IMR-90 (cell line): ENCODE data around the gene BNIP5. TPM values are rescaled to one million over a fixed set of nuclear protein-coding genes. Genes with fewer than 3 reads are reported as not detected.

Source experiments
- ATAC-seq: fragments of 200-7000 bp; cut with Tn5 transposase; 2 replicates; pipeline ENCODE4 v1.9.1; 2020; ENCODE audit warnings: low read depth, mild to moderate bottlenecking, moderate library complexity
- BruUV-seq: library from RNA; stranded (reverse); fragments of 400-500 nt; replicated peaks from 2 replicates; lab custom pipeline; 2021; lab: Mats Ljungman, UMichigan
- CTCF ChIA-PET: fragments of 300-600 bp; formaldehyde crosslinking; extraction: SDS; loops from one replicate; lab custom pipeline; 2021; ENCODE audit warnings: antibody characterized with exemption; lab: Yijun Ruan, JAX
- POLR2A ChIA-PET: fragments of 300-600 bp; sonication (Branson Sonifier 250); formaldehyde crosslinking; loops from one replicate; lab custom pipeline; 2022; ENCODE audit warnings: antibody characterized with exemption; ENCODE audit not compliant: unreplicated experiment; lab: Charles Lee
- DNase-seq: peaks from one replicate; pipeline ENCODE4 v3.0.0; 2013
- H2AFZ ChIP-seq: replicated peaks from 2 replicates; pipeline ENCODE3; 2013; ENCODE audit warnings: low read length, mild to moderate bottlenecking; ENCODE audit not compliant: poor library complexity
- H2AK5ac ChIP-seq: 2 replicates; pipeline ENCODE4 v1.6.1; 2013; ENCODE audit warnings: low read depth, low read length, inconsistent platforms
- H2AK9ac ChIP-seq: replicated peaks from 2 replicates; pipeline ENCODE3; 2013; ENCODE audit warnings: mild to moderate bottlenecking, low read depth, low read length, moderate library complexity; ENCODE audit not compliant: poor library complexity
- H2BK120ac ChIP-seq: 2 replicates; pipeline ENCODE4 v1.6.1; 2013; ENCODE audit warnings: low read depth, low read length, inconsistent platforms
- H2BK15ac ChIP-seq: 3 replicates; pipeline ENCODE4 v1.6.1; 2013; ENCODE audit warnings: low read depth, low read length, inconsistent platforms
- H2BK20ac ChIP-seq: 2 replicates; pipeline ENCODE4 v1.6.1; 2013; ENCODE audit warnings: low read depth, mild to moderate bottlenecking, inconsistent platforms, low read length, moderate library complexity
- H2BK5ac ChIP-seq: 2 replicates; pipeline ENCODE4 v1.6.1; 2013; ENCODE audit warnings: mild to moderate bottlenecking, low read depth, low read length, inconsistent platforms; ENCODE audit not compliant: poor library complexity, severe bottlenecking
- H3K14ac ChIP-seq: replicated peaks from 2 replicates; pipeline ENCODE4 v1.6.1; 2013; ENCODE audit warnings: low read depth, low read length, inconsistent platforms
- H3K18ac ChIP-seq: 2 replicates; pipeline ENCODE4 v1.6.1; 2013; ENCODE audit warnings: low read depth, low read length, control low read depth
- H3K23ac ChIP-seq: 2 replicates; pipeline ENCODE4 v1.6.1; 2013; ENCODE audit warnings: low read depth, low read length, inconsistent platforms
- H3K27ac ChIP-seq: 2 replicates; pipeline ENCODE4 v1.5.1; 2013; ENCODE audit warnings: mild to moderate bottlenecking, control low read depth, low read length; ENCODE audit not compliant: insufficient read depth
- H3K27me3 ChIP-seq: 2 replicates; pipeline ENCODE4 v1.6.1; 2013; ENCODE audit warnings: low read length; ENCODE audit not compliant: control insufficient read depth, insufficient read depth
- H3K36me3 ChIP-seq: 2 replicates; pipeline ENCODE4 v1.6.1; 2013; ENCODE audit warnings: low read length, mixed read lengths; ENCODE audit not compliant: control insufficient read depth, insufficient read depth
- H3K4ac ChIP-seq: 2 replicates; pipeline ENCODE4 v1.6.1; 2013; ENCODE audit warnings: low read depth, low read length, inconsistent platforms
- H3K4me1 ChIP-seq: 2 replicates; pipeline ENCODE4 v1.6.1; 2013; ENCODE audit warnings: low read length, mixed read lengths; ENCODE audit not compliant: control insufficient read depth, insufficient read depth
- H3K4me2 ChIP-seq: 2 replicates; pipeline ENCODE4 v1.6.1; 2013; ENCODE audit warnings: low read depth, mild to moderate bottlenecking, control low read depth, low read length, moderate library complexity
- H3K4me3 ChIP-seq: 2 replicates; pipeline ENCODE4 v1.5.1; 2013; ENCODE audit warnings: low read depth, mild to moderate bottlenecking, control low read depth, low read length, moderate library complexity; ENCODE audit not compliant: insufficient read depth
- H3K56ac ChIP-seq: 2 replicates; pipeline ENCODE4 v1.6.1; 2013; ENCODE audit warnings: low read length, inconsistent platforms; ENCODE audit not compliant: insufficient read depth; ENCODE audit errors: extremely low read depth
- H3K79me1 ChIP-seq, 2 experiments: 2 replicates each; pipeline ENCODE4 v1.6.1; 2013; ENCODE audit warnings: low read length in 2 of 2, inconsistent platforms in 1 of 2, low read depth in 1 of 2
- H3K9ac ChIP-seq: 2 replicates; pipeline ENCODE4 v1.6.1; 2013; ENCODE audit warnings: low read depth, low read length, control low read depth
- H3K9me1 ChIP-seq: 2 replicates; pipeline ENCODE4 v1.6.1; 2013; ENCODE audit warnings: low read length, inconsistent platforms; ENCODE audit not compliant: insufficient read depth
- H3K9me3 ChIP-seq: 2 replicates; pipeline ENCODE4 v1.6.1; 2013; ENCODE audit warnings: low read length; ENCODE audit not compliant: control insufficient read depth, insufficient read depth
- H4K20me1 ChIP-seq: 2 replicates; pipeline ENCODE4 v1.6.1; 2013; ENCODE audit warnings: low read length, inconsistent platforms; ENCODE audit not compliant: insufficient read depth
- H4K5ac ChIP-seq: 2 replicates; pipeline ENCODE4 v1.6.1; 2013; ENCODE audit warnings: mild to moderate bottlenecking, low read depth, low read length, control low read depth
- H4K8ac ChIP-seq, 2 experiments: 2 replicates each; pipeline ENCODE4 v1.6.1; 2013; ENCODE audit warnings: low read depth in 2 of 2, low read length in 2 of 2, control low read depth in 1 of 2, inconsistent platforms in 1 of 2
- H4K91ac ChIP-seq: 2 replicates; pipeline ENCODE4 v1.6.1; 2013; ENCODE audit warnings: low read depth, low read length, inconsistent platforms; ENCODE audit not compliant: insufficient read depth
- BHLHE40 ChIP-seq: fragments of 150-350 bp; IDR thresholded peaks from 2 replicates; pipeline ENCODE4 v1.6.1; 2016; ENCODE audit warnings: mild to moderate bottlenecking, low read depth, low read length
- ELK1 ChIP-seq: fragments of 150-350 bp; IDR thresholded peaks from 2 replicates; pipeline ENCODE4 v1.6.1; 2016; ENCODE audit warnings: low read depth, mild to moderate bottlenecking, low read length, moderate library complexity, borderline replicate concordance
- FOS ChIP-seq: fragments of 150-350 bp; IDR thresholded peaks from 2 replicates; pipeline ENCODE4 v1.6.1; 2016; ENCODE audit warnings: low read depth, low read length
- MAFK ChIP-seq: IDR thresholded peaks from 2 replicates; pipeline ENCODE4 v1.6.1; 2012; ENCODE audit warnings: low read depth, low read length, improper control_type of control experiment
- MAZ ChIP-seq: IDR thresholded peaks from 2 replicates; pipeline ENCODE4 v1.6.1; 2012; ENCODE audit warnings: low read depth, mild to moderate bottlenecking, low read length, improper control_type of control experiment, moderate library complexity, borderline replicate concordance
- MXI1 ChIP-seq: IDR thresholded peaks from 2 replicates; pipeline ENCODE4 v1.6.1; 2012; ENCODE audit warnings: low read depth, mild to moderate bottlenecking, low read length, moderate library complexity, borderline replicate concordance
- NFE2L2 ChIP-seq: fragments of 150-350 bp; IDR thresholded peaks from 2 replicates; pipeline ENCODE4 v1.6.1; 2016; ENCODE audit warnings: low read depth, mild to moderate bottlenecking, low read length
- RCOR1 ChIP-seq: IDR thresholded peaks from 2 replicates; pipeline ENCODE4 v1.6.1; 2012; ENCODE audit warnings: mild to moderate bottlenecking, low read length, improper control_type of control experiment; ENCODE audit not compliant: insufficient replicate concordance
- RFX5 ChIP-seq: IDR thresholded peaks from 2 replicates; pipeline ENCODE4 v1.8.0; 2012; ENCODE audit warnings: low read depth, mild to moderate bottlenecking, low read length, moderate library complexity
- SMC3 ChIP-seq: fragments of 150-350 bp; IDR thresholded peaks from 2 replicates; pipeline ENCODE4 v1.6.1; 2016; ENCODE audit warnings: low read depth, mild to moderate bottlenecking, antibody characterized with exemption, low read length, moderate library complexity
- USF2 ChIP-seq: fragments of 150-350 bp; IDR thresholded peaks from 2 replicates; pipeline ENCODE4 v1.6.1; 2017; ENCODE audit warnings: mild to moderate bottlenecking, antibody characterized with exemption, low read length, low read depth
- WGBS, 2 experiments: methylation state at CpG; one replicate each; pipeline versions ENCODE4 v1.1.5 to v1.1.7; 2013; ENCODE audit warnings: missing lambda C conversion rate in 2 of 2; ENCODE audit not compliant: insufficient read length in 1 of 2; ENCODE audit errors: extremely low coverage in 2 of 2; 5-methylcytosine and 5-hydroxymethylcytosine counted together
- dilution Hi-C: fragments of 300-500 bp; cut with HindIII; formaldehyde crosslinking; loops from one replicate; pipeline ENCODE4 v1.14.3; 2018; ENCODE audit warnings: low sequenced_read_pairs; ENCODE audit not compliant: unreplicated experiment
- in situ Hi-C: fragments of 300-500 bp; cut with MboI; formaldehyde crosslinking; loops from 3 replicates; pipeline ENCODE4 v1.14.3; 2019; ENCODE audit warnings: low sequenced_read_pairs, inconsistent platforms, mixed read lengths
- intact Hi-C: fragments of 100-400 bp; cut with micrococcal nuclease; formaldehyde crosslinking; loops from 2 replicates; pipeline ENCODE4 v1.10.0; 2022
- polyA plus RNA-seq, 3 experiments: library from polyadenylated mRNA; depleted of rRNA; stranded (reverse); fragments of >200 nt; gene quantifications; 2 replicates each; pipeline ENCODE4 v1.2.3, GENCODE V29; 2012; ENCODE audit warnings: low replicate concordance in 1 of 3
- total RNA-seq: library from RNA; depleted of rRNA; stranded (reverse); fragments of >200 nt; gene quantifications from 2 replicates; pipeline ENCODE4 v1.2.3, GENCODE V29; 2012

Gene BNIP5
- total and polyA plus RNA-seq, 2 of the 4 experiments (the other 2 are of a cell fraction), result not detected

GRCh38 chr6:36272234-36272633, 64.5 kb downstream of the BNIP5 start:
- Histone ChIP-seq H4K8ac (no peak overlapping the region), H2BK15ac (no peak overlapping the region), H3K27ac (no peak overlapping the region), H3K4me3 (no peak overlapping the region), H2AK9ac (no peak overlapping the region), H4K5ac (no peak overlapping the region), H3K14ac (no peak overlapping the region; the same call in 1 of the 2 replicates), H4K91ac (no peak overlapping the region), H2AFZ (no peak overlapping the region), H2BK5ac (no peak overlapping the region), H3K27me3 (peaks cover 68% of the 10 kb centered on the region), H2BK20ac (no peak overlapping the region), H3K23ac (no peak overlapping the region), H3K18ac (no peak overlapping the region), H3K79me1 (no peaks in the 10 kb centered on the region), H4K20me1 (no peaks in the 10 kb centered on the region), H3K9me3 (no peaks in the 10 kb centered on the region), H2AK5ac (no peak overlapping the region), H3K4me2 (no peak overlapping the region), H3K36me3 (no peaks in the 10 kb centered on the region), H3K9ac (no peak overlapping the region), H3K4me1 (no peaks in the 10 kb centered on the region), H3K9me1 (no peaks in the 10 kb centered on the region; the same call in 1 of the 2 replicates), H2BK120ac (no peak overlapping the region), H3K56ac (no peak overlapping the region), H3K4ac (no peak overlapping the region)
- BruUV-seq, result no TSS peak
- TF ChIP-seq FOS (no peak), ELK1 (no peak), RCOR1 (no peak), USF2 (no peak), MAFK (no peak), RFX5 (no peak), BHLHE40 (no peak), SMC3 (no peak), MXI1 (no peak), NFE2L2 (no peak), MAZ (no peak)
- intact Hi-C loops, result no loop called here
- POLR2A ChIA-PET, result no interaction called here
- no peak for DNase-seq
- in situ Hi-C loops, result no loop called here
- no peak for ATAC-seq
- dilution Hi-C loops, result no loop called here
- WGBS, 2 experiments, result 76% methylated on average over 4 of the region's 8 CpGs; no CpG with 5 or more reads in 1 of the 2 experiments
- CTCF ChIA-PET, result no interaction called here
